BJ (cell line): ENCODE data around the gene SBF1. TPM values are rescaled to one million over a fixed set of nuclear protein-coding genes. Genes with fewer than 3 reads are reported as not detected.

Experiments
- CTCF ChIA-PET: fragments of 350-600 bp; formaldehyde crosslinking; extraction: SDS; loops from one replicate; lab custom pipeline; 2021; ENCODE audit warnings: antibody characterized with exemption, inconsistent platforms; lab: Yijun Ruan, JAX
- POLR2A ChIA-PET: fragments of 300-600 bp; sonication (Branson Sonifier 250); formaldehyde crosslinking; extraction: SDS; loops from one replicate; lab custom pipeline; 2021; ENCODE audit warnings: antibody characterized with exemption; lab: Charles Lee
- DNase-seq: peaks from one replicate; pipeline ENCODE4 v3.0.0-alpha.2; 2011; ENCODE audit warnings: low read depth
- H3K27me3 ChIP-seq: 2 replicates; pipeline ENCODE4 v1.6.0; 2011; ENCODE audit warnings: low read length; ENCODE audit not compliant: control insufficient read depth, insufficient read depth
- H3K36me3 ChIP-seq: 2 replicates; pipeline ENCODE4 v1.5.1; 2011; ENCODE audit warnings: low read length; ENCODE audit not compliant: control insufficient read depth, insufficient read depth
- H3K4me3 ChIP-seq: 2 replicates; pipeline ENCODE4 v1.5.1; 2011; ENCODE audit warnings: low read depth, mild to moderate bottlenecking, control low read depth, low read length
- CTCF ChIP-seq: IDR thresholded peaks from 2 replicates; pipeline ENCODE4 v1.5.1; 2011; ENCODE audit warnings: low read depth, mild to moderate bottlenecking, control low read depth, inconsistent platforms, low read length, moderate library complexity; ENCODE audit not compliant: insufficient read depth
- polyA plus RNA-seq: library from polyadenylated mRNA; depleted of rRNA; stranded (reverse); fragments of >200 nt; gene quantifications from 2 replicates; pipeline ENCODE4 v1.2.3, GENCODE V29; 2011

SBF1 gene
- polyA plus RNA-seq, 1 experiment, result 34.7 TPM

- Histone ChIP-seq H3K36me3 (no peaks in the 10 kb centered on the region), H3K4me3 (no peak overlapping the region), H3K27me3 (no peaks in the 10 kb centered on the region)
- CTCF ChIA-PET, result interaction anchor here (0.6 to 2.8 kb wide), 11 partner anchors 10 to 469 kb away, joined by 3 to 14 read pairs (median 4); partner anchors contain the start of genes ADM2, HDAC10, LMF2 and NCAPH2
- no peak for DNase-seq
- no peak for TF ChIP-seq CTCF
- POLR2A ChIA-PET, result no interaction called here
Observed at GRCh38 chr22:50497093-50497492, 22.3 kb upstream of the SBF1 start.

GRCh38 chr22:50490531-50491308 lies 15.9 kb upstream of the SBF1 start:
- Histone ChIP-seq H3K27me3 (no peaks in the 10 kb centered on the region), H3K36me3 (no peaks in the 10 kb centered on the region), H3K4me3 (no peak overlapping the region)
- ChIA-PET CTCF (interaction anchor here (1.3 kb wide), 1 partner anchor 8 kb away, joined by 4 read pairs; no protein-coding TSS in a partner anchor), POLR2A (no interaction called here)
- no peak for TF ChIP-seq CTCF
- DNase-seq, result no peak

- Histone ChIP-seq H3K4me3 (no peak overlapping the region), H3K36me3 (no peaks in the 10 kb centered on the region), H3K27me3 (no peaks in the 10 kb centered on the region)
- CTCF ChIA-PET, result interaction anchor here (1.3 kb wide), 1 partner anchor 9 kb away, joined by 4 read pairs; no protein-coding TSS in a partner anchor
- no peak for TF ChIP-seq CTCF
- DNase-seq, result no peak
- POLR2A ChIA-PET, result no interaction called here
Observed at GRCh38 chr22:50489363-50490243, 14.8 kb upstream of the SBF1 start.

- Histone ChIP-seq H3K36me3 (no peaks in the 10 kb centered on the region; the same call in 1 of the 2 replicates), H3K4me3 (no peak overlapping the region), H3K27me3 (no peaks in the 10 kb centered on the region)
- DNase-seq, result no peak
- TF ChIP-seq CTCF, result no peak
- CTCF ChIA-PET, result no interaction called here
- POLR2A ChIA-PET, result no interaction called here
Observed at GRCh38 chr22:50488886-50489285, 14.1 kb upstream of the SBF1 start.
